Stimulated activated CD8-positive, alpha-beta memory T cell treated with anti-CD3 and anti-CD28 coated beads, Interleukin-4, amount 100 ng/mL, for 48 hours (primary cell): ENCODE measurements around the gene OGDH.
"Not testable (repeated sequence)": the region's sequence is repeated elsewhere in the genome, so short reads cannot be mapped to it uniquely, and the experiment has no call there.

ENCODE experiments used
- DNase-seq: peaks from one replicate; pipeline ENCODE4 v3.0.0-alpha.2; 2020

Gene OGDH

DNA sequence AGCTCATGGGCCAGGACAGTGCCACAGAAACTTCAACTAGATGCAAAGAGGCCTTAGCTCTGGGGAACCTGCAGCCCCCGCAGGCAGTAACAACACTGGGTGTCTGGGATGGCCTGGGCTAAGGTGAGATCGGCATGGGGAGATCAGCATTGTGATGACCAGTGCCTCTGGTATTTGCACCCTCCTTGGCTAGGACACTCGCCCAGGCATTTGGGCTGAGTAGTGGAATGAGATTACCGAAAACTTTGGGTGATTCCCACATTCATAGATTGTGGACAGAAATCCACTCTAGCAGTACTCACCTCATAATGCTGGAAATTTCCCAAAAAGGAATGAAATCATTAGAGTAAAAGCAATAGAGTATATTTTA lies 71.7 kb downstream of the OGDH start:
- DNase-seq: no peak

DNA sequence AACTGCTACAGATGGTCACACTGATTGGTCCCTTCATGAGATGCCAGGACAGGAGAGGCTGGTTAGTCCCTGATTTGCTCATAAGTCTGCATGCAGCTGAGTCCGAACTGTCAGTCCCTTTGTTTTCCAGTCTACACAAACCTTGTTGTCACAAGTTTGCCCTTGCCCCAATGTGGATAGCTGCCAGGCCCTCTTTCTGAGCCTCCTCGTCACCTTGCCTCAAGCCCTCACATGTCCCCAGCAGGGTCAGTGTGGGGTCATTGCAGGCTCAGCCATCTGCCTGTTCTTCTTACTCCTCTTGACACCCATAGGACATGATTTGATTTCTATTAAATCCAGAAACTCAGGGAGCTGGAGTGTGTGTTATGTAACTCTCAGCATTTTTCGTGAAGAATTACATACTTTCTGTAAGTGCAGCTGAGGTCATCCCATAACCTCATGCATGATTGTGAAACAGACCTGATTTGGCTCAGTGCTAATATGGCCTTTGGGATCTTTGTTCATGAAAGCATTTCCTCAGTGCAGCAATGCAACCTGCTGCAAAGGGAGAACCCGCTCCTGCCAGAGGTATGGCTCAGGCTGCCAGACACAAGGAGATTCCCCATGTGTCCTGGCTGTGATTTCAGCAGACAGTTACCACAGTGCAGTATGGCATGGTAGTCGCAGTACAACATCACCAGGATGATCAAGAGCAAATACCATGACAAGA lies 72.2 kb downstream of the OGDH start:
- no peak for DNase-seq

DNA sequence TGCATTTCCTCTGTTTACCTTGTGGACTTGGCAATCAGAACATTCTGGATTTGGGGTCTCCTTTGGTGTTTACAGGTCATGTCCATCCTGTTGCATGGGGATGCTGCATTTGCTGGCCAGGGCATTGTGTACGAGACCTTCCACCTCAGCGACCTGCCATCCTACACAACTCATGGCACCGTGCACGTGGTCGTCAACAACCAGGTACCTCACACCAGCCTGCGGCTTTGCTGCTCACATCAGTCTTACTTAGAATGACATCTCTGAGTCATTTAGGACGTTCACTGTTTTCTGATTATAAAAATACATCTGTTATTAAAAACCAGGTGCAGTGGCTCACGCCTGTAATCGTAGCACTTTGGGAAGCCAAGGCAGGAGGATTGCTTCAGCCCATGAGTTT lies 75.2 kb downstream of the OGDH start:
- DNase-seq: no peak

GRCh38 chr7:44685723-44686122 lies 79.3 kb downstream of the OGDH start:
- DNase-seq: no peak

DNA sequence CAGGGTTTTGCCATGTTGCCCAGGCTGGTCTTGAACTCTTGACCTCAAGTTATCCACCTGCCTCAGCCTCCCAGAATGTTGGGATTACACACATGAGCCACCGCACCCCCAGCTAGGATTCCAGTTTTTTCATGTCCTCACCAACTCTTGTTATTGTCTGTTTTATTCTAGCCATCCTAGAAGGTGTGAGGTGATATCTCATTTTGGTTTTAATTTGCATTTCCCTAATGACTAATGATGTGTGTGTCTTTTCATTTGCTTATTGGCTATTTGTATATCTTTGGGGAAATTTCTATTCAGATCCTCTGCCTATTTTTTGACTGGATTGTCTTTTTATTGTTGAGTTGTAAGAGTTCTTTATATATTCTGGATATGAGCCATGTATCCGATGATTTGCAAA lies 83.0 kb downstream of the OGDH start:
- DNase-seq: no peak

DNA sequence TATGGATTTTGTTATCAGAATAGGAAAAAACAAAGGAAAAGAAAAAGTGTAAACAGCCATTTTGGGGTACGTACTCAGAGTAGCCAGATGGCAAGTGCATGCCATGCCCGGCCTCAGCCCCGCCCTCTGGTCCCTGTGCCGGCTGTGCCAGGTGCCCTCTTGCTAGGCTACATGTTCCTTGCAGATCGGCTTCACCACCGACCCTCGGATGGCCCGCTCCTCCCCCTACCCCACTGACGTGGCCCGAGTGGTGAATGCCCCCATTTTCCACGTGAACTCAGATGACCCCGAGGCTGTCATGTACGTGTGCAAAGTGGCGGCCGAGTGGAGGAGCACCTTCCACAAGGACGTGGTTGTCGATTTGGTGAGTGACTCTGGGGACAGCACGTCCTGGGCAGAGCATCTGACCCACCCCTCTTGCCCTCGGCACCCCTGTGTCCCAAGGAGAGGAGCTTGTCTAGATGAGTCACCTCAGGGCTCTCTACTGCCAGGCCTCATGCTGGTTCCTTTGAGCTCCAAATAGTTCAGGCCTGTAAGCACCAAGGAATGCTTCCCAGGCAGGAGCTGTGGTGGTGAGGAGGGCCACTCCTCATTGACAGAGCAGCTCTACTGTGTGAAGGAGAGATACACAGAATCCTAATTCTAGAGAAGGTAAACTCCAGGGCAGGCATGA lies 87.3 kb downstream of the OGDH start:
- DNase-seq: no peak

- DNase-seq: no peak
Measured at GRCh38 chr7:44694326-44694725, 87.9 kb downstream of the OGDH start.

DNA sequence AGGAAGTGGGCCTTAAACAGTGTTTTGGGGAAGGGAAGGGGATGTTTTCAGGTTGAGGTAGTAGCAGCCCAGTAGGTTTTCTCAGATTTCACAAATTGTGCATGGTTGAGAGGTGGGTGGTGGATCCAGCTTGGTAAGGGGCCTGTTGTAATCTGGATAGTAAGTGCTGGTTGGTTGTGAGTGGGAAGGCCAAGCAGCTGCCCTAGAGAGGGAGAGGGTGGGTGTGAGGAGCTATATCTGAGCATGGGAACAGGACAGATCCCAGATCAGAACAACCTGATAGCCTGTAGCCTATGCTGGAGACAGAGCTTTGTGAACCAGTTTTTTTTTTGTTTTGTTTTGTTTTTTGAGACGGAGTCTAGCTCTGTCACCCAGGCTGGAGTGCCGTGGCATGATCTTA lies 88.3 kb downstream of the OGDH start:
- no peak for DNase-seq

DNA sequence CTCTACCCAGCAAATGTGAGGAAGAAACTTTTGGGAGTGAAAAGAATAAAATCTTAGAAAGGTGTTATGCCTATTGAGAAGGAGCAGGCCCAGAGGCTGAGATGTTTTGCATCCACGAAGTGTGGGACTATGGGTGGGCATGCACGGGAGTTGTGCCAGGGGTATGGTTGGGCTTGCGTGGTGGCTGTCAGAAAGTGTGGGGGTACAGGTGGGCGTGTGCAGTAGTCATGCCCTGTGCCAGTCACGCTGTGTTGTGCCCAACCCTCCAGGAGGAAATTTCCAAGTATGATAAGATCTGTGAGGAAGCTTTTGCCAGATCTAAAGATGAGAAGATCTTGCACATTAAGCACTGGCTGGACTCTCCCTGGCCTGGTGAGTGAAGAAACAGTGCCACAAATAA lies 89.3 kb downstream of the OGDH start:
- no peak for DNase-seq

DNA sequence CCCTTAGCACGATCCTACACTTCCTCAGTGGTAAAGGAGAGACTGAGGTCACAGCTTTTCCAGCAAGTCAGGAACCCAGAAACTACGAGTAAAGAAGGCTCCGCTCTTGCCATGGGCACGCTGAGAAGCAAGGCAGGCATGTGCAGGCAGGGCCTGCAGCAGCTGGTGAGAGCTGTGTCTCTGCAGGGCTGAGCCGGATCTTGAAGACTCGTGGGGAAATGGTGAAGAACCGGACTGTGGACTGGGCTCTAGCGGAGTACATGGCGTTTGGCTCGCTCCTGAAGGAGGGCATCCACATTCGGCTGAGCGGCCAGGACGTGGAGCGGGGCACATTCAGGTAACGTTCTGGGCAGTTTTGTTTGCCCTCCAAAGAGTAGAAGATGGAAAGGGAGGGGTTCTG lies 90.3 kb downstream of the OGDH start:
- no peak for DNase-seq

- no peak for DNase-seq
Measured at GRCh38 chr7:44697136-44698045, 91.0 kb downstream of the OGDH start.

- no peak for DNase-seq
Measured at GRCh38 chr7:44698046-44698580, 91.7 kb downstream of the OGDH start.

GRCh38 chr7:44699598-44699997 lies 93.2 kb downstream of the OGDH start:
- not testable (repeated sequence) for DNase-seq

DNA sequence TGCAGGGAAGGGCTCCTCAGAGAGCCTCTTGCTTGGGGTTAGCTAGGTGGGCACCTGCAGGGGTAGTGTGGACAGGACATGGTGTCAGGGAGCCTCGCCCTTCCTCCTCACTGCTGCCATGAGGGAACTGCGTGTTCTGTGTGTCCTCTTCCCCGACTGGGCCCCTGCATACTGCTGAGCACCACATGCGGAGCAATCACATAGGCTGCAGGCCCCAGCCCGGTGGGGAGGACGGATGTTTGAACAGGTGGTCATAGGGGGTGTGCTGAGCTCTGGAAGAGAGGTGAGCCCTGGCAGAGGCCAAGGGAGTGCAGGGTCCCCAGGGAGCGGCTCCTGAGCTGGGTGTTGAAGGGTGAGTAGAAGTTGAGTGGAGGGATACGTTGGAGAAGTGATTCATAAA lies 93.9 kb downstream of the OGDH start:
- DNase-seq: no peak

- not testable (repeated sequence) for DNase-seq
Measured at GRCh38 chr7:44703391-44703790, 97.0 kb downstream of the OGDH start.

GRCh38 chr7:44703921-44704320 lies 97.5 kb downstream of the OGDH start:
- DNase-seq: no peak

GRCh38 chr7:44705434-44705833 lies 99.0 kb downstream of the OGDH start:
- DNase-seq: no peak

DNA sequence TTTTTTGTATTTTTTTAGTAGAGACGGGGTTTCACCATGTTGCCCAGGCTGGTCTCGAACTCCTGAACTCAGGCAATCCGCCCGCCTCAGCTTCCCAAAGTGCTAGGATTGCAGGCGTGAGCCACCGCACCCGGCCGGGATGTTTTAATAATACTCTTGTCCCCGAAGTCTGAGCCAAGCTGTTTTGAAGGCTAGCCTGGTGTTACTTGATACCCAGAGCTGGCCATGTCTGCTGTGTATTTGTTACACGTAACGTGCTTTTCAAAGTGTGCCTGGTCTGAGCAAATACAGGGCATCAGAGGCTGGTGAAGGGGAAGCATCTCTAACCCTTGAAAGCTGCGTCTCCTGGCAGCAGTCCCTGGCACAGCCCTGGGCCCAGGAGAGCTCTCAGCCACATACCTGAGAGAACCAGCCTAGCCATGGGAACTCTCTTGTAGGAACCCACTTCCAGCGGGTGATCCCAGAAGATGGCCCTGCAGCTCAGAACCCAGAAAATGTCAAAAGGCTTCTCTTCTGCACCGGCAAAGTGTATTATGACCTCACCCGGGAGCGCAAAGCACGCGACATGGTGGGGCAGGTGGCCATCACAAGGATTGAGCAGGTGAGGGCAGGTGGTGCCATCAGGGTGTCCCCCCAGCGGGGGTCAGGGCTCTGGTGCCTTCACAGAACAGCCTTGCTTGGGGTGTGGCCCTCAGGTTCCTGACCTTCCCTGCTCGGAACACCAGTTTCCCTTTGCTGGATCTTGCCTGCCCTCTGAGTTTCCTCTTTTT lies 100.5 kb downstream of the OGDH start:
- no peak for DNase-seq

- no peak for DNase-seq
Measured at GRCh38 chr7:44707558-44708230, 101.3 kb downstream of the OGDH start.

- DNase-seq: no peak
Measured at GRCh38 chr7:44709011-44709915, 102.8 kb downstream of the OGDH start.
